Measurements from ENCODE around the gene IFT88. TPM values are rescaled to one million over a fixed set of nuclear protein-coding genes. Genes with fewer than 3 reads are reported as not detected.

Gene IFT88
- total and polyA plus RNA-seq, 9 of the 15 experiments (the other 6 are each of a cell fraction or from before 2014, with no cell fraction given), result 8.3 to 13.5 (median 10.0) TPM

DNA sequence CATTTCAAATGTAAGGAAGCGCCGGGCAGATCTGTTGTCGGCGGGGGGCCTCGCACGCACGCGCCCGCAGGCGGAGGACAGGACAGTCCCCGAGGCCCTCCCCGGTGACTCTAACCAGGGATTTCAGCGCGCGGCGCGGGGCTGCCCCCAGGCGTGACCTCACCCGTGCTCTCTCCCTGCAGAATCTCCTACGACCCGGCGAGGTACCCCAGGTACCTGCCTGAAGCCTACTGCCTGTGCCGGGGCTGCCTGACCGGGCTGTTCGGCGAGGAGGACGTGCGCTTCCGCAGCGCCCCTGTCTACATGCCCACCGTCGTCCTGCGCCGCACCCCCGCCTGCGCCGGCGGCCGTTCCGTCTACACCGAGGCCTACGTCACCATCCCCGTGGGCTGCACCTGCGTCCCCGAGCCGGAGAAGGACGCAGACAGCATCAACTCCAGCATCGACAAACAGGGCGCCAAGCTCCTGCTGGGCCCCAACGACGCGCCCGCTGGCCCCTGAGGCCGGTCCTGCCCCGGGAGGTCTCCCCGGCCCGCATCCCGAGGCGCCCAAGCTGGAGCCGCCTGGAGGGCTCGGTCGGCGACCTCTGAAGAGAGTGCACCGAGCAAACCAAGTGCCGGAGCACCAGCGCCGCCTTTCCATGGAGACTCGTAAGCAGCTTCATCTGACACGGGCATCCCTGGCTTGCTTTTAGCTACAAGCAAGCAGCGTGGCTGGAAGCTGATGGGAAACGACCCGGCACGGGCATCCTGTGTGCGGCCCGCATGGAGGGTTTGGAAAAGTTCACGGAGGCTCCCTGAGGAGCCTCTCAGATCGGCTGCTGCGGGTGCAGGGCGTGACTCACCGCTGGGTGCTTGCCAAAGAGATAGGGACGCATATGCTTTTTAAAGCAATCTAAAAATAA, 154.7 kb downstream of the IFT88 start:
- peak; percentile 55 for ATAC-seq
- H3K36me3 ChIP-seq (ENCODE audit: control insufficient read depth, insufficient read depth, low read length), result no peaks in the 10 kb centered on the region
- WGBS (ENCODE audit: insufficient coverage, low coverage, missing lambda C conversion rate), result 5% methylated on average over 14 of the region's 81 CpGs
- peak; percentile 21 to 46 (median 28) for DNase-seq (ENCODE audit: extremely low read depth in 1 of 4, low spot score in 3 of 4)
- H3K9ac ChIP-seq (ENCODE audit: insufficient read depth in 1 of 2, low read depth in 2 of 2, low read length in 2 of 2), result 0 out of 4 replicates have a peak overlapping the region, but pooled peaks of 1 of the 2 experiments have one; percentile 26
- no peak overlapping the region for H3K4me3 ChIP-seq
- H3K9me3 ChIP-seq (replicated peaks; ENCODE audit: control insufficient read depth, insufficient read depth, low read depth, low read length), result no peaks in the 10 kb centered on the region
- H3K27me3 ChIP-seq (ENCODE audit: control insufficient read depth in 2 of 2, insufficient read depth in 2 of 2, low read length in 2 of 2), result peaks cover 0 to 14% of the 10 kb centered on the region in 2 experiments; a peak in 2 of 5 replicates
- ChIA-PET CTCF (ENCODE audit: low intra/inter-chr PET ratio) (no interaction called here), POLR2A (no interaction called here)
- in situ Hi-C loops (cut with MboI) (no loop called here), intact Hi-C loops (cut with micrococcal nuclease) (no loop called here)
- H3K9me1 ChIP-seq (ENCODE audit: control insufficient read depth, insufficient read depth, low read length), result no peaks in the 10 kb centered on the region
- H3K27ac ChIP-seq (ENCODE audit: extremely low read depth, low read depth, low read length), result no peak overlapping the region
- FAIRE-seq, result no peak
- no peaks in the 10 kb centered on the region for H4K20me1 ChIP-seq (replicated peaks; ENCODE audit: control insufficient read depth, insufficient read depth, low read length)
- H3K79me2 ChIP-seq (ENCODE audit: control insufficient read depth, insufficient read depth, low read length), result no peaks in the 10 kb centered on the region
- H2AFZ ChIP-seq (ENCODE audit: low read depth, low read length), result no peak overlapping the region
- peaks cover 0 to 22% of the 10 kb centered on the region in 2 experiments; a peak in 2 of 5 replicates for H3K4me1 ChIP-seq (replicated peaks in 1 of 2; ENCODE audit: control insufficient read depth in 2 of 2, insufficient read depth in 2 of 2, low read length in 2 of 2)
- no TSS peak for BruUV-seq (replicated peaks)
- no peak overlapping the region for H3K4me2 ChIP-seq (ENCODE audit: insufficient read depth, low read length)
- TF ChIP-seq TARDBP (IDR thresholded peaks at IDR 0.05), result no peak
- TF ChIP-seq, protein P1, sequence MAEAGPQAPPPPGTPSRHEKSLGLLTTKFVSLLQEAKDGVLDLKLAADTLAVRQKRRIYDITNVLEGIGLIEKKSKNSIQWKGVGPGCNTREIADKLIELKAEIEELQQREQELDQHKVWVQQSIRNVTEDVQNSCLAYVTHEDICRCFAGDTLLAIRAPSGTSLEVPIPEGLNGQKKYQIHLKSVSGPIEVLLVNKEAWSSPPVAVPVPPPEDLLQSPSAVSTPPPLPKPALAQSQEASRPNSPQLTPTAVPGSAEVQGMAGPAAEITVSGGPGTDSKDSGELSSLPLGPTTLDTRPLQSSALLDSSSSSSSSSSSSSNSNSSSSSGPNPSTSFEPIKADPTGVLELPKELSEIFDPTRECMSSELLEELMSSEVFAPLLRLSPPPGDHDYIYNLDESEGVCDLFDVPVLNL (CRISPR knock-in tag; IDR thresholded peaks at IDR 0.05; ENCODE audit: low read depth), result no peak
- TF ChIP-seq ATF2 (CRISPR knock-in tag; IDR thresholded peaks at IDR 0.05), result no peak
- peak; percentile 39; the same call in 1 of the 2 replicates for TF ChIP-seq ATF3 (IDR thresholded peaks at IDR 0.05)
- no peak for TF ChIP-seq ATF3 (CRISPR knock-in tag; conservative IDR thresholded peaks at IDR 0.05)
- TF ChIP-seq, protein P2, sequence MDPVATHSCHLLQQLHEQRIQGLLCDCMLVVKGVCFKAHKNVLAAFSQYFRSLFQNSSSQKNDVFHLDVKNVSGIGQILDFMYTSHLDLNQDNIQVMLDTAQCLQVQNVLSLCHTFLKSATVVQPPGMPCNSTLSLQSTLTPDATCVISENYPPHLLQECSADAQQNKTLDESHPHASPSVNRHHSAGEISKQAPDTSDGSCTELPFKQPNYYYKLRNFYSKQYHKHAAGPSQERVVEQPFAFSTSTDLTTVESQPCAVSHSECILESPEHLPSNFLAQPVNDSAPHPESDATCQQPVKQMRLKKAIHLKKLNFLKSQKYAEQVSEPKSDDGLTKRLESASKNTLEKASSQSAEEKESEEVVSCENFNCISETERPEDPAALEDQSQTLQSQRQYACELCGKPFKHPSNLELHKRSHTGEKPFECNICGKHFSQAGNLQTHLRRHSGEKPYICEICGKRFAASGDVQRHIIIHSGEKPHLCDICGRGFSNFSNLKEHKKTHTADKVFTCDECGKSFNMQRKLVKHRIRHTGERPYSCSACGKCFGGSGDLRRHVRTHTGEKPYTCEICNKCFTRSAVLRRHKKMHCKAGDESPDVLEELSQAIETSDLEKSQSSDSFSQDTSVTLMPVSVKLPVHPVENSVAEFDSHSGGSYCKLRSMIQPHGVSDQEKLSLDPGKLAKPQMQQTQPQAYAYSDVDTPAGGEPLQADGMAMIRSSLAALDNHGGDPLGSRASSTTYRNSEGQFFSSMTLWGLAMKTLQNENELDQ (CRISPR knock-in tag; IDR thresholded peaks at IDR 0.05; ENCODE audit: borderline replicate concordance), result no peak
- no peak for TF ChIP-seq ETV6 (IDR thresholded peaks at IDR 0.05; ENCODE audit: borderline replicate concordance in 1 of 2, low read depth in 2 of 2, low read length in 1 of 2)
- no peak for TF ChIP-seq ETV6 (CRISPR knock-in tag; IDR thresholded peaks at IDR 0.05; ENCODE audit: borderline replicate concordance)
- no peak for TF ChIP-seq MBD2 (IDR thresholded peaks at IDR 0.05; ENCODE audit: borderline replicate concordance, low read depth)
- TF ChIP-seq NR4A1 (CRISPR knock-in tag; IDR thresholded peaks at IDR 0.05), result no peak
- no peak for TF ChIP-seq NR4A1 (tag; IDR thresholded peaks at IDR 0.05)
- peak; percentile 78 for TF ChIP-seq FOSL1 (tag; conservative IDR thresholded peaks at IDR 0.05)
- TF ChIP-seq NFIC (IDR thresholded peaks at IDR 0.05), result peak; percentile 67
- 0 out of 2 replicates have a peak, but pooled peaks have one; percentile 23 for TF ChIP-seq POLR2G (IDR thresholded peaks at IDR 0.05; ENCODE audit: low read depth, low read length)
- peak; percentile 79 for TF ChIP-seq JUND (IDR thresholded peaks at IDR 0.05; ENCODE audit: borderline replicate concordance, low read depth, low read length)
- peak; percentile 43; the same call in 1 of the 3 replicates for TF ChIP-seq JUND (tag; IDR thresholded peaks at IDR 0.05; ENCODE audit: borderline replicate concordance, low read depth, low read length)

All from K562 (cell line).